ENCODE measurements around the gene NEU3. TPM values are rescaled to one million over a fixed set of nuclear protein-coding genes. Genes with fewer than 3 reads are reported as not detected.

Gene NEU3
- total and polyA plus RNA-seq, 2 of the 13 experiments (the other 11 are each of a cell fraction or from before 2014, with no cell fraction given) = 6.3 to 15.3 TPM

GRCh38 chr11:75001686-75002085, 13.0 kb downstream of the NEU3 start:
- Histone ChIP-seq H3K4me3 (replicated peaks in 1 of 3; ENCODE audit: insufficient read depth in 1 of 3, low read depth in 2 of 3, low read length in 3 of 3) (no peak overlapping the region), H3K4me2 (ENCODE audit: low read depth, low read length) (no peak overlapping the region), H4K20me1 (ENCODE audit: insufficient read depth, low read length) (no peaks in the 10 kb centered on the region), H3K9ac (ENCODE audit: insufficient read depth, low read depth, low read length) (no peak overlapping the region), H3K4me1 (ENCODE audit: insufficient read depth, low read length) (no peaks in the 10 kb centered on the region), H3K79me2 (ENCODE audit: insufficient read depth, low read length) (no peaks in the 10 kb centered on the region), H3K27me3 (ENCODE audit: control insufficient read depth in 1 of 2, insufficient read depth in 2 of 2, low read length in 2 of 2) (no peaks in the 10 kb centered on the region), H3K9me3 (ENCODE audit: low read length) (no peaks in the 10 kb centered on the region), H3K36me3 (replicated peaks in 1 of 2; ENCODE audit: control insufficient read depth in 1 of 2, insufficient read depth in 2 of 2, low read length in 2 of 2) (peaks cover 8 to 18% of the 10 kb centered on the region in 2 experiments), H3K27ac (ENCODE audit: extremely low read length, insufficient read depth, low read length) (no peak overlapping the region), H2AFZ (ENCODE audit: low read length) (no peak overlapping the region)
- POLR2A ChIA-PET = no interaction called here
- intact Hi-C loops (cut with micrococcal nuclease; ENCODE audit: unreplicated experiment) (loop anchor here (1.0 kb wide), 1 partner anchor 10 kb away; no protein-coding TSS in a partner anchor), in situ Hi-C loops (cut with HindIII; ENCODE audit: extremely low pct_ligation_motif_present, low pct_unique_long_range_greater_than_20kb) (no loop called here)
- CTCF ChIA-PET (ENCODE audit: low intra/inter-chr PET ratio, low total read pairs) = no interaction called here
- WGBS (ENCODE audit: low lambda C conversion rate) = 93% methylated on average over 3 of the region's 3 CpGs
- TF ChIP-seq ZFP36 (IDR thresholded peaks at IDR 0.05; ENCODE audit: borderline replicate concordance, low read depth, low read length, partially characterized antibody) (no peak), ZFP90 (CRISPR knock-in tag; IDR thresholded peaks at IDR 0.05; ENCODE audit: borderline replicate concordance) (no peak), MAX (IDR thresholded peaks at IDR 0.05) (no peak), U2AF2 (IDR thresholded peaks at IDR 0.05; ENCODE audit: low read depth, low read length) (no peak), RBM22 (optimal IDR thresholded peaks at IDR 0.05; ENCODE audit: low read length) (no peak), ZNF740 (CRISPR knock-in tag; IDR thresholded peaks at IDR 0.05) (no peak), HBP1 (CRISPR knock-in tag; IDR thresholded peaks at IDR 0.05; ENCODE audit: low read depth) (no peak), SRY (CRISPR knock-in tag; IDR thresholded peaks at IDR 0.05) (no peak), ZNF879 (CRISPR knock-in tag; IDR thresholded peaks at IDR 0.05) (no peak), TOE1 (CRISPR knock-in tag; IDR thresholded peaks at IDR 0.05) (no peak), ZNF430 (CRISPR knock-in tag; IDR thresholded peaks at IDR 0.05) (no peak), MBD4 (IDR thresholded peaks at IDR 0.05; ENCODE audit: borderline replicate concordance, low read length) (no peak), ZBTB43 (CRISPR knock-in tag; conservative IDR thresholded peaks at IDR 0.05) (no peak), SPEN (CRISPR knock-in tag; IDR thresholded peaks at IDR 0.05; ENCODE audit: low read depth) (no peak), PAWR (CRISPR knock-in tag; IDR thresholded peaks at IDR 0.05; ENCODE audit: borderline replicate concordance) (no peak)
- no peak for ATAC-seq
- BruUV-seq (replicated peaks) = no TSS peak
- no peak for FAIRE-seq
- DNase-seq (ENCODE audit: low spot score) = no peak
